HG02970 (cell line): ENCODE data around the gene PTPN5.

Source experiments
- ATAC-seq: cut with Tn5 transposase; IDR thresholded peaks from one replicate; pipeline ENCODE4 v1.9.1; 2021; ENCODE audit warnings: mild to moderate bottlenecking, moderate library complexity, moderate number of reproducible peaks; ENCODE audit not compliant: unreplicated experiment, low FRiP score

The PTPN5 gene

GRCh38 chr11:18743900-18744514 is 47.6 kb downstream of the PTPN5 start:
- ATAC-seq: no peak

- no peak for ATAC-seq
Measured at GRCh38 chr11:18743365-18743764, 48.2 kb downstream of the PTPN5 start.

GRCh38 chr11:18741783-18742182 is 49.8 kb downstream of the PTPN5 start:
- ATAC-seq: no peak

GRCh38 chr11:18739685-18740084 is 51.9 kb downstream of the PTPN5 start:
- ATAC-seq: no peak

GRCh38 chr11:18737642-18738041 is 54.0 kb downstream of the PTPN5 start:
- ATAC-seq: no peak

GRCh38 chr11:18736590-18737148 is 54.9 kb downstream of the PTPN5 start:
- ATAC-seq: no peak

- no peak for ATAC-seq
Measured at GRCh38 chr11:18733202-18733601, 58.4 kb downstream of the PTPN5 start.

GRCh38 chr11:18731949-18732821 is 59.4 kb downstream of the PTPN5 start:
- peak; percentile 53 for ATAC-seq

- no peak for ATAC-seq
Measured at GRCh38 chr11:18731441-18731840, 60.2 kb downstream of the PTPN5 start.

GRCh38 chr11:18730020-18730419 is 61.6 kb downstream of the PTPN5 start:
- no peak for ATAC-seq

- no peak for ATAC-seq
Measured at GRCh38 chr11:18729426-18729825, 62.2 kb downstream of the PTPN5 start.

GRCh38 chr11:18728658-18729057 is 62.9 kb downstream of the PTPN5 start:
- ATAC-seq: no peak

- ATAC-seq: no peak
Measured at GRCh38 chr11:18727479-18728236, 63.9 kb downstream of the PTPN5 start.

GRCh38 chr11:18726040-18726439 is 65.6 kb downstream of the PTPN5 start, which contains the start of gene IGSF22:
Gene IGSF22 (minus strand): TSS chr11:18726188. CDS start chr11:18724236, 1,952 bp downstream.
- ATAC-seq: no peak

GRCh38 chr11:18723991-18724390 is 67.6 kb downstream of the PTPN5 start:
- ATAC-seq: no peak

- ATAC-seq: no peak
Measured at GRCh38 chr11:18722293-18722637, 69.3 kb downstream of the PTPN5 start.

- no peak for ATAC-seq
Measured at GRCh38 chr11:18721561-18722292, 69.9 kb downstream of the PTPN5 start.

GRCh38 chr11:18720808-18721560 is 70.6 kb downstream of the PTPN5 start:
- ATAC-seq: no peak

- no peak for ATAC-seq
Measured at GRCh38 chr11:18720091-18720807, 71.3 kb downstream of the PTPN5 start.
